K562 (cell line): Measurements from ENCODE around the gene ABCA7. TPM values are rescaled to one million over a fixed set of nuclear protein-coding genes. Genes with fewer than 3 reads are reported as not detected.

Experiments
- ATF7 ChIP-seq: fragments of 450-650 bp; IDR thresholded peaks from 2 replicates; pipeline ENCODE4 v1.7.1; 2014; ENCODE audit warnings: mild to moderate bottlenecking, moderate library complexity
- CBX1 ChIP-seq: sonication (generic); IDR thresholded peaks from 2 replicates; pipeline ENCODE4 v1.6.1; 2016; ENCODE audit warnings: antibody characterized with exemption, low read depth, mild to moderate bottlenecking
- CHD4 ChIP-seq: fragments of 200-600 bp; sonication (generic); IDR thresholded peaks from 3 replicates; pipeline ENCODE4 v1.6.1; 2012; ENCODE audit warnings: low read depth, mild to moderate bottlenecking, mixed read lengths, low read length, inconsistent platforms; ENCODE audit not compliant: insufficient read depth, insufficient replicate concordance, poor library complexity, severe bottlenecking
- FOSL1 ChIP-seq: fragments of 200-800 bp; sonication (Bioruptor generic); conservative IDR thresholded peaks from 2 replicates; pipeline ENCODE4 v1.6.1; 2016; ENCODE audit warnings: missing genetic modification characterization, missing compliant biosample characterization
- HES1 ChIP-seq: fragments of 450-650 bp; IDR thresholded peaks from 2 replicates; pipeline ENCODE4 v1.6.1; 2016; ENCODE audit warnings: low read depth, mild to moderate bottlenecking, moderate library complexity
- JUND ChIP-seq, 2 experiments: IDR thresholded peaks; 2 replicates in 1 of 2; 3 replicates in 1 of 2; pipeline ENCODE4 v1.6.1; 2011; ENCODE audit warnings: borderline replicate concordance in 2 of 2, low read depth in 2 of 2, low read length in 2 of 2, improper control_type of control experiment in 1 of 2, missing biosample characterization in 1 of 2, missing genetic modification characterization in 1 of 2, missing genetic modification reagents in 1 of 2
- LARP7 ChIP-seq: fragments of 450-650 bp; IDR thresholded peaks from 2 replicates; pipeline ENCODE4 v1.6.1; 2016
- MAX ChIP-seq: sonication (generic); formaldehyde crosslinking; IDR thresholded peaks from 2 replicates; pipeline ENCODE4 v1.9.0; 2022; ENCODE audit warnings: mild to moderate bottlenecking, missing genetic modification reagents
- NCOA4 ChIP-seq: fragments of 450-650 bp; IDR thresholded peaks from 2 replicates; pipeline ENCODE4 v1.6.1; 2018; ENCODE audit warnings: mild to moderate bottlenecking; ENCODE audit not compliant: partially characterized antibody
- PHF8 ChIP-seq: fragments of 200-600 bp; sonication (generic); IDR thresholded peaks from 2 replicates; pipeline ENCODE4 v1.6.1; 2012; ENCODE audit warnings: mixed run types, mild to moderate bottlenecking, inconsistent platforms, low read length, moderate library complexity, borderline replicate concordance
- POLR2B ChIP-seq: fragments of 450-650 bp; IDR thresholded peaks from 2 replicates; pipeline ENCODE4 v1.6.1; 2018; ENCODE audit warnings: low read depth; ENCODE audit not compliant: partially characterized antibody
- SRF ChIP-seq, 2 experiments: fragments of 250-450, 450-650 bp in 1 of 2; sonication (Bioruptor Pico) in 1 of 2; sonication (generic) in 1 of 2; formaldehyde crosslinking; IDR thresholded peaks; 2 replicates each; pipeline versions ENCODE4 v1.5.0 to v1.5.1; 2020 to 2022; ENCODE audit warnings: mild to moderate bottlenecking in 1 of 2, missing genetic modification reagents in 1 of 2
- TEAD1 ChIP-seq, 2 experiments: fragments of 450-650 bp in 1 of 2; sonication (generic) in 1 of 2; formaldehyde crosslinking; IDR thresholded peaks; 2 replicates each; pipeline versions ENCODE4 v1.4.0 to v1.8.0; 2020 to 2022; ENCODE audit warnings: mild to moderate bottlenecking in 2 of 2, missing genetic modification reagents in 1 of 2
- TFAP4 ChIP-seq: sonication (generic); formaldehyde crosslinking; IDR thresholded peaks from 2 replicates; pipeline ENCODE4 v1.8.0; 2022; ENCODE audit warnings: missing genetic modification reagents, mild to moderate bottlenecking, moderate library complexity, borderline replicate concordance
- ZFX ChIP-seq: sonication (generic); formaldehyde crosslinking; IDR thresholded peaks from 2 replicates; pipeline ENCODE4 v1.8.0; 2022; ENCODE audit warnings: mild to moderate bottlenecking, missing genetic modification reagents, moderate library complexity
- ZNF311 ChIP-seq: fragments of 250-450 bp; sonication (Bioruptor Pico); IDR thresholded peaks from 2 replicates; pipeline ENCODE4 v1.4.0; 2020; ENCODE audit warnings: mild to moderate bottlenecking, moderate library complexity
- ZNF79 ChIP-seq: fragments of 250-450 bp; sonication (Bioruptor Pico); IDR thresholded peaks from 2 replicates; pipeline ENCODE4 v1.4.0; 2020; ENCODE audit warnings: low read depth, mild to moderate bottlenecking, moderate library complexity
- polyA plus RNA-seq, 8 experiments: library from polyadenylated mRNA; depleted of rRNA in 4 of 8; stranded (reverse) in 5 of 8; unstranded in 3 of 8; fragments of >200 nt; fragmentation: Nextera tagmentation in 2 of 8; fragmentation: Illumina TruSeq in 1 of 8; extraction: Ambion mirVana in 2 of 8; extraction: Trizol in 1 of 8; gene quantifications; 2 replicates each; pipeline versions ENCODE4 v1.2.1 to v1.2.3, GENCODE V29; 2011 to 2014; ENCODE audit warnings: inconsistent platforms in 1 of 8, missing spikeins in 1 of 8
- total RNA-seq, 7 experiments: library from RNA; depleted of rRNA in 6 of 7; stranded (reverse); fragments of >200 nt in 6 of 7; fragmentation: Illumina TruSeq in 2 of 7; extraction: Trizol in 2 of 7; gene quantifications; 2 replicates each; pipeline versions ENCODE4 v1.2.1 to v1.2.3, GENCODE V29; 2011 to 2021; ENCODE audit warnings: low replicate concordance in 1 of 7
- TF ChIP-seq, protein P1 (sequence below), 2 experiments: IDR thresholded peaks; 2 replicates each; pipeline ENCODE4 v1.6.1; 2012; ENCODE audit warnings: improper control_type of control experiment in 2 of 2, low read depth in 2 of 2, low read length in 2 of 2, borderline replicate concordance in 1 of 2

Gene ABCA7
- total and polyA plus RNA-seq, 9 of the 15 experiments (the other 6 are each of a cell fraction or from before 2014, with no cell fraction given), result 2.3 to 96.1 (median 31.2) TPM

- TF ChIP-seq, protein P1, sequence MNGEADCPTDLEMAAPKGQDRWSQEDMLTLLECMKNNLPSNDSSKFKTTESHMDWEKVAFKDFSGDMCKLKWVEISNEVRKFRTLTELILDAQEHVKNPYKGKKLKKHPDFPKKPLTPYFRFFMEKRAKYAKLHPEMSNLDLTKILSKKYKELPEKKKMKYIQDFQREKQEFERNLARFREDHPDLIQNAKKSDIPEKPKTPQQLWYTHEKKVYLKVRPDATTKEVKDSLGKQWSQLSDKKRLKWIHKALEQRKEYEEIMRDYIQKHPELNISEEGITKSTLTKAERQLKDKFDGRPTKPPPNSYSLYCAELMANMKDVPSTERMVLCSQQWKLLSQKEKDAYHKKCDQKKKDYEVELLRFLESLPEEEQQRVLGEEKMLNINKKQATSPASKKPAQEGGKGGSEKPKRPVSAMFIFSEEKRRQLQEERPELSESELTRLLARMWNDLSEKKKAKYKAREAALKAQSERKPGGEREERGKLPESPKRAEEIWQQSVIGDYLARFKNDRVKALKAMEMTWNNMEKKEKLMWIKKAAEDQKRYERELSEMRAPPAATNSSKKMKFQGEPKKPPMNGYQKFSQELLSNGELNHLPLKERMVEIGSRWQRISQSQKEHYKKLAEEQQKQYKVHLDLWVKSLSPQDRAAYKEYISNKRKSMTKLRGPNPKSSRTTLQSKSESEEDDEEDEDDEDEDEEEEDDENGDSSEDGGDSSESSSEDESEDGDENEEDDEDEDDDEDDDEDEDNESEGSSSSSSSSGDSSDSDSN (IDR thresholded peaks at IDR 0.05; ENCODE audit: borderline replicate concordance in 1 of 2, low read depth in 2 of 2, low read length in 2 of 2), result 0 out of 4 replicates have a peak, but pooled peaks of 1 of the 2 experiments have one; percentile 30
- no peak for TF ChIP-seq FOSL1
- TF ChIP-seq ZFX, result peak; percentile 43
- TF ChIP-seq SRF (CRISPR knock-in tag; IDR thresholded peaks at IDR 0.05), result no peak
- peak; percentile 87 for TF ChIP-seq MAX
- peak; percentile 77 for TF ChIP-seq JUND (IDR thresholded peaks at IDR 0.05; ENCODE audit: borderline replicate concordance, low read depth, low read length)
- peak; percentile 62; the same call in 1 of the 3 replicates for TF ChIP-seq JUND (tag; IDR thresholded peaks at IDR 0.05; ENCODE audit: borderline replicate concordance, low read depth, low read length)
- no peak for TF ChIP-seq ZNF311 (CRISPR knock-in tag)
- TF ChIP-seq ZNF79 (CRISPR knock-in tag), result no peak
- TF ChIP-seq CHD4, result peak; percentile 96
- TF ChIP-seq TFAP4, result peak; percentile 72; the same call in 1 of the 2 replicates
- peak; percentile 51; the same call in 1 of the 2 replicates for TF ChIP-seq PHF8
- no peak for TF ChIP-seq TEAD1 (CRISPR knock-in tag; IDR thresholded peaks at IDR 0.05)
- TF ChIP-seq LARP7, result no peak
- peak; percentile 93 for TF ChIP-seq ATF7
- no peak for TF ChIP-seq HES1
- peak; percentile 39 for TF ChIP-seq POLR2B
- peak; percentile 94 for TF ChIP-seq CBX1
- TF ChIP-seq NCOA4, result peak; percentile 59
These were observed 2.2 kb downstream of the ABCA7 start (continued) for GRCh38 chr19:1041835-1042685.
